Measurements from ENCODE around the gene SELENOP.

SELENOP gene

GRCh38 chr5:42798284-42799240, 13.1 kb downstream of the SELENOP start:
- DNase-seq (ENCODE audit: low read depth in 2 of 2): no peak

GRCh38 chr5:42791151-42791550, 20.5 kb downstream of the SELENOP start:
- DNase-seq (ENCODE audit: low read depth in 2 of 2): no peak

- no peak for DNase-seq (ENCODE audit: low read depth in 2 of 2)
Observed at GRCh38 chr5:42787845-42788244, 23.8 kb downstream of the SELENOP start.

- DNase-seq (ENCODE audit: low read depth in 2 of 2): no peak
Observed at GRCh38 chr5:42787073-42787472, 24.6 kb downstream of the SELENOP start.

- DNase-seq (ENCODE audit: low read depth in 2 of 2): no peak
Observed at GRCh38 chr5:42785756-42786155, 25.9 kb downstream of the SELENOP start.

- no peak for DNase-seq (ENCODE audit: low read depth in 2 of 2)
Observed at GRCh38 chr5:42784132-42784531, 27.6 kb downstream of the SELENOP start.

- DNase-seq (ENCODE audit: low read depth in 2 of 2): no peak
Observed at GRCh38 chr5:42781584-42781983, 30.1 kb downstream of the SELENOP start.

- DNase-seq (ENCODE audit: low read depth in 2 of 2): no peak
Observed at GRCh38 chr5:42779083-42779482, 32.6 kb downstream of the SELENOP start.

GRCh38 chr5:42772265-42772993, 39.3 kb downstream of the SELENOP start:
- no peak for DNase-seq (ENCODE audit: low read depth in 2 of 2)

- DNase-seq (ENCODE audit: low read depth in 2 of 2): no peak
Observed at GRCh38 chr5:42770003-42770402, 41.7 kb downstream of the SELENOP start.

- DNase-seq (ENCODE audit: low read depth in 2 of 2): no peak
Observed at GRCh38 chr5:42768106-42768504, 43.6 kb downstream of the SELENOP start.

- no peak for DNase-seq (ENCODE audit: low read depth in 2 of 2)
Observed at GRCh38 chr5:42767491-42768105, 44.1 kb downstream of the SELENOP start.

GRCh38 chr5:42761791-42762190, 49.9 kb downstream of the SELENOP start:
- DNase-seq (ENCODE audit: low read depth in 2 of 2): no peak

- no peak for DNase-seq (ENCODE audit: low read depth in 2 of 2)
Observed at GRCh38 chr5:42760426-42760825, 51.3 kb downstream of the SELENOP start.

GRCh38 chr5:42759456-42759855, 52.2 kb downstream of the SELENOP start:
- no peak for DNase-seq (ENCODE audit: low read depth in 2 of 2)

GRCh38 chr5:42756606-42757601, 54.8 kb downstream of the SELENOP start, which contains the start of gene CCDC152:
CCDC152 (plus strand) TSS chr5:42756818; CDS start chr5:42759122, 2,304 bp downstream.
- DNase-seq (ENCODE audit: low read depth in 2 of 2): peak; percentile 11 to 40

- DNase-seq (ENCODE audit: low read depth in 2 of 2): no peak
Observed at GRCh38 chr5:42753099-42753498, 58.6 kb downstream of the SELENOP start.

- DNase-seq (ENCODE audit: low read depth in 2 of 2): no peak
Observed at GRCh38 chr5:42751044-42751443, 60.6 kb downstream of the SELENOP start.

- no peak for DNase-seq (ENCODE audit: low read depth in 2 of 2)
Observed at GRCh38 chr5:42750507-42750906, 61.2 kb downstream of the SELENOP start.
